ENCODE measurements around the gene MSI2. TPM values are rescaled to one million over a fixed set of nuclear protein-coding genes. Genes with fewer than 3 reads are reported as not detected.

MSI2 gene
- total RNA-seq, 1 donor from 2014 or later = 33.8 TPM

GRCh38 chr17:57340160-57340981, 84.0 kb downstream of the MSI2 start:
- H3K27me3 ChIP-seq (ENCODE audit: control insufficient read depth, insufficient read depth, low read length) = no peaks in the 10 kb centered on the region
- peaks cover 2% of the 10 kb centered on the region for H3K36me3 ChIP-seq (ENCODE audit: control insufficient read depth, insufficient read depth, low read length)
- no peak for DNase-seq (ENCODE audit: low read depth)
- TF ChIP-seq CTCF (IDR thresholded peaks at IDR 0.05; ENCODE audit: insufficient read depth, low read length, poor library complexity, severe bottlenecking) = no peak
- H3K4me3 ChIP-seq (ENCODE audit: low read depth, low read length) = no peak overlapping the region

- Histone ChIP-seq H3K27me3 (ENCODE audit: control insufficient read depth, insufficient read depth, low read length) (no peaks in the 10 kb centered on the region), H3K36me3 (ENCODE audit: control insufficient read depth, insufficient read depth, low read length) (peaks cover 2% of the 10 kb centered on the region), H3K4me3 (ENCODE audit: low read depth, low read length) (no peak overlapping the region)
- TF ChIP-seq CTCF (IDR thresholded peaks at IDR 0.05; ENCODE audit: insufficient read depth, low read length, poor library complexity, severe bottlenecking) = no peak
- no peak for DNase-seq (ENCODE audit: low read depth)
Measured at GRCh38 chr17:57341611-57342540, 85.6 kb downstream of the MSI2 start.

GRCh38 chr17:57342963-57343589, 86.8 kb downstream of the MSI2 start:
- DNase-seq (ENCODE audit: low read depth) = no peak
- no peak for TF ChIP-seq CTCF (IDR thresholded peaks at IDR 0.05; ENCODE audit: insufficient read depth, low read length, poor library complexity, severe bottlenecking)
- H3K27me3 ChIP-seq (ENCODE audit: control insufficient read depth, insufficient read depth, low read length) = no peaks in the 10 kb centered on the region
- H3K36me3 ChIP-seq (ENCODE audit: control insufficient read depth, insufficient read depth, low read length) = peaks cover 2% of the 10 kb centered on the region
- no peak overlapping the region for H3K4me3 ChIP-seq (ENCODE audit: low read depth, low read length)

GRCh38 chr17:57343717-57344116, 87.4 kb downstream of the MSI2 start:
- no peaks in the 10 kb centered on the region for H3K27me3 ChIP-seq (ENCODE audit: control insufficient read depth, insufficient read depth, low read length)
- H3K36me3 ChIP-seq (ENCODE audit: control insufficient read depth, insufficient read depth, low read length) = peaks cover 2% of the 10 kb centered on the region
- TF ChIP-seq CTCF (IDR thresholded peaks at IDR 0.05; ENCODE audit: insufficient read depth, low read length, poor library complexity, severe bottlenecking) = no peak
- no peak overlapping the region for H3K4me3 ChIP-seq (ENCODE audit: low read depth, low read length)
- no peak for DNase-seq (ENCODE audit: low read depth)

GRCh38 chr17:57344261-57344660, 87.9 kb downstream of the MSI2 start:
- H3K27me3 ChIP-seq (ENCODE audit: control insufficient read depth, insufficient read depth, low read length) = no peaks in the 10 kb centered on the region
- no peak for TF ChIP-seq CTCF (IDR thresholded peaks at IDR 0.05; ENCODE audit: insufficient read depth, low read length, poor library complexity, severe bottlenecking)
- no peak overlapping the region for H3K4me3 ChIP-seq (ENCODE audit: low read depth, low read length)
- DNase-seq (ENCODE audit: low read depth) = no peak
- H3K36me3 ChIP-seq (ENCODE audit: control insufficient read depth, insufficient read depth, low read length) = peaks cover 2% of the 10 kb centered on the region
